GM18526 (cell line): ENCODE measurements around the gene CKS2.

Experiments
- POLR2A ChIP-seq: IDR thresholded peaks from 3 replicates; pipeline ENCODE4 v1.6.1; 2011; ENCODE audit not compliant: insufficient read length; ENCODE audit errors: extremely low read depth

The CKS2 gene

GRCh38 chr9:89330513-89330912, 19.5 kb downstream of the CKS2 start:
- TF ChIP-seq POLR2A, result no peak

- no peak for TF ChIP-seq POLR2A
Observed at GRCh38 chr9:89339807-89340206, 28.8 kb downstream of the CKS2 start.

- no peak for TF ChIP-seq POLR2A
Observed at GRCh38 chr9:89340332-89340731, 29.3 kb downstream of the CKS2 start.

GRCh38 chr9:89342213-89342612, 31.2 kb downstream of the CKS2 start:
- TF ChIP-seq POLR2A, result no peak

- no peak for TF ChIP-seq POLR2A
Observed at GRCh38 chr9:89342948-89343347, 32.0 kb downstream of the CKS2 start.

- TF ChIP-seq POLR2A, result no peak
Observed at GRCh38 chr9:89345476-89345875, 34.5 kb downstream of the CKS2 start.

GRCh38 chr9:89346696-89347095, 35.7 kb downstream of the CKS2 start:
- TF ChIP-seq POLR2A, result no peak

GRCh38 chr9:89347651-89348050, 36.7 kb downstream of the CKS2 start:
- TF ChIP-seq POLR2A, result no peak

GRCh38 chr9:89349607-89350006, 38.6 kb downstream of the CKS2 start:
- TF ChIP-seq POLR2A, result no peak

- TF ChIP-seq POLR2A, result no peak
Observed at GRCh38 chr9:89350988-89351557, 40.1 kb downstream of the CKS2 start.

- TF ChIP-seq POLR2A, result no peak
Observed at GRCh38 chr9:89351584-89352300, 40.7 kb downstream of the CKS2 start.

GRCh38 chr9:89352451-89352850, 41.5 kb downstream of the CKS2 start:
- no peak for TF ChIP-seq POLR2A

- no peak for TF ChIP-seq POLR2A
Observed at GRCh38 chr9:89352874-89353649, 42.1 kb downstream of the CKS2 start.

- TF ChIP-seq POLR2A, result no peak
Observed at GRCh38 chr9:89353989-89354388, 43.0 kb downstream of the CKS2 start.

GRCh38 chr9:89354471-89354870, 43.5 kb downstream of the CKS2 start:
- TF ChIP-seq POLR2A, result no peak

GRCh38 chr9:89356782-89357181, 45.8 kb downstream of the CKS2 start:
- no peak for TF ChIP-seq POLR2A
